Fibroblast of the conjunctiva (primary cell): ENCODE results near the gene VSIG10.
"Not testable (repeated sequence)": the region's sequence is repeated elsewhere in the genome, so short reads cannot be mapped to it uniquely, and the experiment has no call there.

ENCODE experiments used
- DNase-seq: peaks from one replicate; pipeline ENCODE4 v3.0.0-alpha.2; 2010; ENCODE audit warnings: low read depth

Gene VSIG10

DNA sequence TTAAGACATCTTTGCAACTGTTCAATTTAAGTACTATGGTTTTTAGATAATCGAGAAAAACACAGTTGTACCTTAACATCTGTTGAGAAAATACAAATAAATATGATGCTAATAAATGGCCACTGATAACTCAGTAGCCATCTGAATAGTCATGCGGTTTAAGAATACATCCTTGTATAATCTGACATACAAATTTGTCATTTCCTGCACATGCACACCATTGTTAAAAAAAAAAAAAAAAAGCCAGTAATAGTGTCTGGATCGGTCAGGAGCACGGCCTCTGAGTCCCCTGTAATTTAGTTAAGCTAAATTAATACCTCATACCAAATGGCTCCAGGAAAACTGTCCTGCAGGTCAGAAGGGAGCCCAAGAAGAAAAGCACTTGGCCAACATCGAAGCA, 70.5 kb downstream of the VSIG10 start:
- DNase-seq, result no peak

DNA sequence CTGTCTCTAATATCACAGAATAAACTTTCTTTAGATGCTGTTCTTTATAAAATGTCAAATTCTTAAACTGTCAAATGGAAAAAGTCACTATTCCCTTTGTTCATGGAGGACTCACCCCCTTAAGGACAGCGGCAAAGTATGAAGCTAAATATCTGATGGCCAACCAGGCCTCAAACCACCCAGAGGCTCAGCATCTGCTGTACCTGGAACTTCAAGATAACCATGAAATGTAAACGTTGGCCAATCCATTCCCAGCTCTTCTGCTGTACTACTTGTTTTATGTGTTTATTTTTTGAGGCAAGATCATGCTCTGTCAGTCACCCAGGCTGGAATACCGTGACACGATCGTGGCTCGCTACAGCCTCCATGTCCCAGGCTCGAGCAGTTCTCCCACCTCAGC, 71.6 kb downstream of the VSIG10 start:
- no peak for DNase-seq

DNA sequence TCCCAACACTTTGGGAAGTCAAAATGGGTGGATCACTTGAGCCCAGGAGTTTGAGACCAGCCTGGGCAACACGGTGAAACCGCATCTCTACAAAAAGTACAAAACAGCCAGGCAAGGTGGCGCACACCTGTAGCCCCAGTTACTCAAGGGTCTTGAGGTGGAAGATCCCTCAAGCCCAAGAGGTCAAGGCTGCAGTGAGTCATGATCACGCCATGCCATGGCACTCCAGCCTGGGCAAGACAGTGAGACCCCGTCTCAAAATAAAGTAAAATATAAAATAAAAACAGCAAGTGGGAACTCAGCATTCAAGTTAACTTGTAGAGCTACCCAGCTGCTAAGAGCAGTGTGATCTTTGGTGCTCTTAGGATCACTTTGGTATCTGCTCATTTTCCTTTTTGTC, 74.6 kb downstream of the VSIG10 start:
- no peak for DNase-seq

DNA sequence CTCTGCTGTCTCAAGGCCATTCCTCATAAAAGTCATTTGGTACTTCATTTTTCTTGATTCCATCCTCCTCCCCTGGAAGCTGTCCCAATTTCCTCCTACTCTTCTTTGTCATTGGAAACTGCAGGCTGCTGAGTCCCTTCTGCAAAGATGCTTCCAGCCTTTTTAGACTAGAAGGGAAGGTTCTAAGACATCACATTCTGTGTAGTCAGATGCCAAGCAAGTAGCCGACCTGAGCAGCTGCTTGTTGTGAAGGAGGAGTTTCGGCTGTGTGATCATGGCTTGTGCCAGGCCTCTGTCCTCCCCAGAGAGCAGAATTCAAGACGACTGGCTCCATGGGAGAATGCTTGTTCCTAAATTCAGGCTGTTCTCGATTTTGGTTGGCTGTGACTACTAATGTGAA, 78.6 kb downstream of the VSIG10 start:
- no peak for DNase-seq

DNA sequence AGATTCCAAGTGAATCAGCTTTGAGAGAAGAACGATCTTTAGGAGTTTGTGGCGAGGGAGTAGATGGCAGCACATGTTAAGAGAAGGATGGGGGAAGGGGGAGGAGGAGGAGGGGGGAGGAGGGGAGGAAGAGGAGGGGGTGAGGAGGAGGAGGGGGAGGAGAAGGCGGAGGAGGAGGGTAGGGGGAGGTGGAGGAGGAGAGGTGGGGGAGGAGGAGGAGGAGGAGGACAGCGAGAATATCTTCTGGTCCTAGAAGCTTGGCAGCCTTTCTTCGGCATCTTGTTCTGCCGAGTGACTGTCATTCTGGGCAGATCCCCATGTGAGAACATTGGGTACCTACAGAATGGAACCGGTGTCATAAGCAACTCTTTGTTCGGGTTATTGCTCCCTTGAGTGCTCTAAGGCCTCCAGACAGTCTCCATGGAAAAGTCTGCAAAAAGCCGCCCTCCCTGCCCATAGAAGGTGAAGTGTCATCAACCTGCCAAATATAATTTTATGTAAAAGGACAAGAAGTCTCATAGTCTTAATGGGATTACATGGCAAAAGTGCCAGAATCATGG, 80.4 kb downstream of the VSIG10 start:
- no peak for DNase-seq

DNA sequence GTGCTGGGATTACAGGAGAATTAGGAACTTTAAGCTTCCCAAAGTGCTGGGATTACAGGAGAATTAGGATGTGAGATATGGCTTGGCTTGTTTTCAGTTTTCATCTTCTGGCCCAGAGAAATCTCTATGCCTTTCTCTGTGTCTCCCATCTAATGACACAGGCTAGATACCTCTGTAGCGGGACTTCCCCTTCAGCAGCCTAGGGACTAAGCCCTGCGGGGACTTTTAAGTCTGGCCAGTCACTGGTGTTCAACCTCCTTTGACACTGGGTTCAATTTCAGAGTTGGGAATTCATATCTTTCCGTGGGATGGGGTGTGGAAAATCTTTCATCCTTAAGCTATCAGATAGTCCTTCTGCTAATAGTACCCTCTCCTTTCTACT, 81.1 kb downstream of the VSIG10 start:
- no peak for DNase-seq

DNA sequence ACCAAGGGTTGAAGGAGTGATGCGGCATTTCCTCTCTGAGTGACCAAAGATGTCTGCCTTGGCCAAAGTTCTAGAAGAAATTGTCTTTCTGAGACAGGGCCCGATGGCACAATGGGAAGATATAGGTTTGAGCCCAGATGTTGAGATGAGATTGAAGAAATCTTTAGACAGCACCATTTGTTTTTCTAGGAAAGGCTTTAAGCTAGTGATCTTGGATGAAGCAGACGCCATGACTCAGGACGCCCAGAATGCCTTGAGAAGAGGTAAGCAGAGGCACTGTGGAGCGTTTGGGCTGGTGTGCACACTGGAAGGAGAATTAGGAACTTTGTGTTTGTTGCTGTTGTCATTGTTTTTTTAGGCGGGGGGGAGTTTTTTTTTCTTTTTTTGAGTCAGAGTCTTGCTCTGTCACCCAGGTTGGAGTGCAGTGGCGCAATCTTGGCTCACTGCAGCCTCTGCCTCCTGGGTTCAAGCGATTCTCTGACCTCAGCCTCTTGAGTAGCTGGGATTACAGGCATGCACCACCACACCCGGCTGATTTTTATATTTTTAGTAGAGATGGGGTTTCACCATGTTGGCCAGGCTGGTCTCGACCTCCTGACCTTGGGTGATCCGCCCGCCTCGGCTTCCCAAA, 81.6 kb downstream of the VSIG10 start:
- DNase-seq, result not testable (repeated sequence)

DNA sequence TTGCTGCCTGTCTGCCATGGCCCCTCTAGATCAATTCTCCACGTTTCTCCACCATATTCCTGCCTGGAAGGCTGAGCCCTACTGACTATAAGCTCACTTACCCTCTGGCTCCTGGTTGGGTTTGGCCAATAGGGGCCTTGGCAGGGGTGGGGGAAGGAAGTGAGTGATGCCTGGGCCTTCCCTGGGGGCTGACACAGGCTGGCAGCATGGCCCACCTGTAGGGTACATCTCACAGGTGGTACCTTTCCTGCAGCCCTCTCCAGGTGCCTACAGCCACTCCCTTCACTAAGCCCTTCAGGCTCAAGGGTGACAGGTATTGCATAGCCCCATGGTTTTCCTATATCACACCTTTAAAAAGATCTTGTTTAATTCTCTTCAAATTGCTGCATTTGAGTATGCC, 83.8 kb downstream of the VSIG10 start:
- no peak for DNase-seq

DNA sequence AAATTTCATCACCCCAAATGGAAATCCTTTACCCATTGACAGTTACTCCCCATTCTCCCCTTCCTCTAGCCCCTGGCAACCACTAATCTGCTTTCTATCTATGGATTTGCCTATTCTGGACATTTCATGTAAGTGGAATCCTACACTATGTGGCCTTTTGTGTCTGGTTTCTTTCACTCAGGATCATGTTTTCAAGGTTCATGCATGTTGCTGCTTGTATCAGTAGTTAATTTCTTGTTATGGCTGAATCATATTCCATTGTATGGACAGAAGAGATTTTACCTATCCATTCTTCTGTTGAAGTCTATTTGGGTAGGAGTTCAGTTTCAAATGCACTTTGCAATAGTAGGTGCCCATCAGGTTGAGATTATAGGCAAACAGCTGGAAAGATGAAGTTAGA, 85.9 kb downstream of the VSIG10 start:
- DNase-seq, result no peak

DNA sequence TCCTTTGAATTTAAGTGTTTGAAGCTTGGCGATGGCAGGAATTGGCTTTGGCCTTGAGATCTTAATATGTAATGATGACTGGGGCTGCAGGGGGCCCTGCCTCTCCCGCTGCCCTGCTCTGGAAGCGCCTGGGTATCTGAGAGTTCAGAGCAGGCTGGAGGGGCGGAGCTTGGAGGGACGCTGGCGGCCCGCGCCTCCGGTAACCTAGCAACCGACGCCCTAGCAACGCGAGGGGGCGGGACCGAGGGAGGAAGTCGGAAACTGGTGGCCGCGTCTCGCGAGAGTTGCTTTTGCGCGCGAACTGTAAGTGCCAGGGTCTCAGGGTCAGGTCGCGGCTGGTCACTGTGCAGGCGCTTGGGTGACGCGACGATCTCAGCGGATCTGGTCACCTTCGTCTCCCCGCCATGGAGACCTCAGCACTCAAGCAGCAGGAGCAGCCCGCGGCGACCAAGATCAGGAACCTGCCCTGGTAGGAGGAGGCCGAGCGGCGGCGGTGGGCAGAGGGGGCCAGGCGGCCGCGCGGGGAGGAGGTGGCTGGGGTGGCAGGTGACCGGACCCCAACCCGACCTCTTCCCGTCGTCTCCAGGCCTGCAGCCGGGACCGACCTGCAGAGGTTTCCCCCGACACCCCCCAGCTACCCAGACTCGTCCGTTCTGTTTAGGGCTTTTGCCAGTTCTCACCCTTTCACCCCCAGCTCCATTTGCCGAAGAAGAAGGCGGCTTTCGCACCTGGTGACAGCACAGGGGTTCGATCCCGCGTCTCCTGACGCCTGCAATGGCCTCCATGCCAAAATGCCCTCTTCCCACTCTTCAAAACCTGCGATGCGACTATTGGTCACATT, 87.2 kb downstream of the VSIG10 start, which contains the start of gene RFC5:
Gene RFC5 (plus strand): TSS at position 280 of the 841 bp plus-strand sequence. CDS start 125 bp downstream, at position 405.
- peak; percentile 95 for DNase-seq

DNA sequence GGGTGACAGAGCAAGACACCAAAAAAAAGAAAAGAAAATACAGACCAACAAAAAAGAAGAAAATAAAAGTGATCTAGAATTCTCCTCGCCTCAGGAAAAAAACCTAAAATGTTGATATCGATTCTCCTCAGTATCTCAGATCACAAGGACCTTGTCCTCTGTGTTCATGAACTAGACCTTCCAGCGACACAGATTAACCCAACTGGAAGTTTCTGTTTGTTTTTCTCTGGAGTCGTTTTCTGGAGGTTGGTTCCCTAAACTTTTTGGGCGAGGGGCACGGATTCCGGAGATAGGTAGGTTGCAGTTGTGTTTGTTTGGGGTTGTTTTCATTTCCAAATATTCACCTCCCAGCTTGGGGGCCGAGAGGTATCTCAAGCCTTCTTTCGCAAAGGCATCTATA, 87.9 kb downstream of the VSIG10 start:
- no peak for DNase-seq

DNA sequence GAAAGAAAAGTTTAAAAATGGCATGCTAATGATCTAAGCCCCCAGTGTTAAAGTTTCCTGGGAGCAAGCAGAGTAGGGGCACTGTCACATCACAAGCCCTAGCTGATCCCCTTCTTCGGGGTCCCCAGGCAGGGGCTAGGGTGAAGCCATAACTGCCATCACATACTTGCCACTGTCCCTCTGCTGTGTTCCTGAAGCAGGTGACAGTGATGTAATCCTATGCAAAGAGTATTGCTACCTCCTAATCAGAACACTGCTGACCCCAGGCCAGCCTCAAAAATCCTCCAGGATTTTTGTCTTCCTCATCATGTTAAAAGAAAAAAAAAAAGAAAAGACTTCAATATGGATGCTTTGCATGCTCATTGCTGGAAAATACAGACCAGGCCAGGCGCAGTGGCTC, 88.5 kb downstream of the VSIG10 start:
- no peak for DNase-seq
